ENCODE measurements around the gene RNU6-1.

- TF ChIP-seq CTCF (IDR thresholded peaks at IDR 0.05) (no peak), POLR2A (IDR thresholded peaks at IDR 0.05) (no peak)
These were observed 39.7 kb upstream of the RNU6-1 start for GRCh38 chr15:67879440-67880129.
